ENCODE measurements around the gene STMND1.

The STMND1 gene

DNA sequence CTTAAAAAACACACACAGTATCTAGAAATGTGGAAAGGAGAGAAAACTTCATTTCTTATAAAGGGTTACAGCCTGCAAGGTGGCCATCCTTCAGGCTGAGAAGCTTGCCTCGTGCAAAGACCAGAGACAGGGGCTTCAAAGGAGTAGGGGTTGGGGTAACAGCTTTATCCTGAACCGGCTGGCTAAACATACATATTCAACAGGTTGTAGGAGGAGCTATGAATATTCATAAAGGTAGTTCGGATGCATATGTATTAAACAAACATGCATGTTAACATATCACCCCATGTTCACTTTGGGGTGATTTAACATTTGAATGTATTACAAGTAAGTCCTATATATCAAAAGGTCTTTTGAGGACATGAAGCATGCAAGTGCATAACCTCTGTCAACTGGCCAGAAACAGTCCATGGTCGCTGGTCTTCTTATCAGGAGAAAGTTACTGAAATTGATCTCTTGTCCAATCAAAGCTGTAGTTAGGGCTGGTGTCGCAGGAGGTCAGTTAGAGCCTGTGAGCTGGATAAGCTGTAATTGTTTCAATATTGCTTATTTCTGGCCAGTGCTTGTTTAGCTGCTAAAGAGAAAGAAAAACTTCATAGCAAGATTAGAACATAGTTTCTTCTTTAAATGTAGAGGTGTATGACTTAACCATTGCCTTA, 2.3 kb upstream of the STMND1 start:
- DNase-seq, result no peak

DNA sequence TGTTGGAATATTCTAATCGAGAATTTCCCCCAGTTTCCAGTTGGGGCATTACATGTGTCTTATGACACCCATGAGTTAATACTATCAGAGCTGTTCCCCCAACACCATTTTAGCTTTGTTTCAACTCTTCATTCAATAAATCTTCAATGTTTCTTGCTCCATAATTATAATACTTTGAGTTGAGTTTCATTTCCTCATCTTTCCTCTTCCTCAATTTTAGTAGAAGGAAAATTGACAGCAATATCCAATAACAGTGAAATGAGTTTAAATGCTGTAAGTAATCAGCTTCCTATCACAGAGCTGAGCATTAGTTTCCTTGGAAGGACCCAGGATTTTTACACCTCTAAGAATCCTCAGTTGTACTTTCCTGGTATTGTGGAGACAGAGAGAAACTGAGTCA, 1.0 kb upstream of the STMND1 start:
- no peak for DNase-seq

DNA sequence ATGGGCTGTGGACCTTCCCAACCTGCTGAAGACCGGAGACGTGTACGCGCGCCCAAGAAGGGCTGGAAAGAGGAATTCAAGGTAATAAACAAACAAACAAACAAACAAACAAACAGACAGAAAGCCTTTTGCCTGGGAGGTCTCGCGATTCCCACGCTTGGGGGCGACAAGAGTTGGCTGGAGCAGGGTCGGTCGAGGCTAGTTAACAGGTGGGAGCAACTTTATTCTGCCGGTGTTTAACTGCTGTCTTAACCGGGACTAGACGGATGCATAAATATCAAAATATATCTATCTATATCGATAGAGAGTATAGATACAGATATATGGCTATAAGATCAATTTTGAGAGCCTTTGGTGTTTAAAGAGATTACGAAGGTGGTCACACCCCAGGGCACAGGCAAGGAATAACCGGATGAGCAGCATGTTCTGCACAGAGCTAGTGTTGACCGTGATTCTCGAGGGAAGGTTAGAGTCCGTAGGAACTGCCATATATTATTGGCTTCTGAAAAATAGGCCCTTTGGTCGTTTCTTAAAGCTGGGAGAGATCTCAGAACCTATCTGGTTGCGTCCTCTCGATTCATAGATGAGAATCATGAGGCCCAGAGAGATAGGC, 514 bp downstream of the STMND1 start:
- no peak for DNase-seq

GRCh38 chr6:17103715-17104114, 1.9 kb downstream of the STMND1 start:
- DNase-seq, result no peak

GRCh38 chr6:17107863-17108262, 6.0 kb downstream of the STMND1 start:
- DNase-seq, result no peak

- no peak for DNase-seq
These were observed 13.6 kb downstream of the STMND1 start for GRCh38 chr6:17115251-17116116.

DNA sequence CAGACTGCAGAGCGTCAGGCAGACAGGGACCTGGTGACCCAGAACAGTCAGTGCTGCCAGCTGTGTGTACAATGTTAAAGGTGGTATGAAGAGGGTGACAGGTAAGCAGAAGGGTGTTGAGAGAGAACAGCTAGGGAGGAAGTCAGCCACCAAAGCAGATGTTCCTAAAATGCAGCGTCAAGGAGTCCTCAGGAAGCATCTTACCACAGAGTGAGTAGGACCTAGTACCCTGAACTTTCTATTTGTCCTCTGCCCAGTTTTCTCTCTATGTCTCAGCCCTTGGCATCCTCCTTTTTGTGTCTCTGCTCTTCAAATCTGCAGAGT, 14.2 kb downstream of the STMND1 start:
- DNase-seq, result no peak

DNA sequence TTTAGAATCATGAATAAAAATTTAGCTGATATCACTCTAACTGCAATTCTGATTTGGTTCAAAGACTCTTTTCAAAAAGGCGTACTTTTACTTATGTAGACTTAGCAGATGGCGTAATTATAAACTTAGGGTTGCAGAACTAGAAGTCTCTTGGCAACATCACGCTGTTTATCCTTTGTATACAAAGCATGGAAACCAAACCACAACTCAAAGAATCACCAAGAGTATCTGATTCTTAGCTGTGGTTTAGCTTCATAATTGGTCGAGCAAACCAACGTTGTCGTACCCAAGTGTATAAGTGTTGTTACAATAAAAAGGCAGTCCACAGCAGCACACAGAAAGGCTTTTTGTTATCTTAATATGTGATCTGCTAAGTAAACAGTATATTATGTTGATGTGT, 18.2 kb downstream of the STMND1 start:
- DNase-seq, result no peak

DNA sequence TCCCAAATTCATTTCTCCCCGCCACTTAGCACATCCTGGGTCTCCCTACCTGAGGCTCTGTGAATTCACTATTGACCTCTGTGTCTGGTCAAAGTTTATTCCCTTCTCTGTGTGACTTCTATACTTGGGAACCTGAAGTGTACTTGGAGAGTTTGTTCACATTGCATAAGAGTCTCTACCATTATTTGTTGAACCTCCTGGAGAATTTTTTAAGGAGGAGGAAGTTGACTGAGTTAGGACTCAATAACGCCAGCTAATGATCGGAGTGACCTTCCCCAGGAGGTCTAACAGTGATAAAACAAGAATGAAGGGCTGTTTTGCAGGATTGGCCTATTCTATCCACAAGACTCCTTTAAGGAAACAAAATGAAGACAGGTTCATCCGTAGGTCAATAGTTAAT, 23.6 kb downstream of the STMND1 start:
- no peak for DNase-seq

- DNase-seq, result no peak
These were observed 28.9 kb downstream of the STMND1 start for GRCh38 chr6:17130786-17131185.

DNA sequence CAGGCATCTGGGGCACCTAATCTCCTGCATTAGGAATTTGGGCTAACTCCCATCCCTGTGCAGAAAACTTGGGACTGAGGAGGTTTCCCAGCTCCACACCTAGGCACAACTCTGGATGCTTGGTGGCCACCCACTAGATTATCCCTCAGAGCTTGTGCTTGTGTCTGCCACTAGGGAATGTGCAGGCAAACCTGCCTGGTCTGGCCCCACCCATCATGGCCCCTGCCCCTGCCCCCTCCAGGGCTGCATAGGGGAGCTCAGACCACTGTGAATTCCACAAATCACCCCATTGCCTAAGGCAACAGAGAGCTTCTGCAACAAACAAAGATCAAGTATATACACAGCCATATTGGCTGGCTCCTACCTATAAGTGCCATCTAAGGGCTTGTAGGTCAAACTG, 31.1 kb downstream of the STMND1 start:
- DNase-seq, result no peak

GRCh38 chr6:17138033-17138432, 36.2 kb downstream of the STMND1 start:
- DNase-seq, result no peak

DNA sequence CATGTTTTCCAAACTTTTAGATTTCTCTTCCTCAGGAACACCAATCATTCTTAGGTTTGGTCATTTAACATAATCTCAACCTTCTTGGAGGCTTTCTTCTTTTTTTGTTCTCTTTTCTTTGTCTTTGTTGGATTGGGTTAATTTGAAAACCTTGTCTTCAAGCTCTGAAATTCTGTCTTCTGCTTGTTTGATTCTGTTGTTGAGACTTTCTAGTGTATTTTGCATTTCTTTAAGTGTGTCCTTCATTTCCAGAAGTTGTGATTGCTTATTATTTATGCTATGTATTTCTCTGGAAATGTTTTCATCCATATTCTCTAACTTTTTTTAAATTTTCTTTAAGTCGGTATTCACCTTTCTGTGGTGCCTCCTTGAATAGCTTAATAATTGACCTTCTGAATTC, 42.2 kb downstream of the STMND1 start:
- DNase-seq, result no peak

GRCh38 chr6:17149571-17149970, 47.7 kb downstream of the STMND1 start:
- DNase-seq, result no peak

- no peak for DNase-seq
These were observed 48.2 kb downstream of the STMND1 start for GRCh38 chr6:17150096-17150495.

DNA sequence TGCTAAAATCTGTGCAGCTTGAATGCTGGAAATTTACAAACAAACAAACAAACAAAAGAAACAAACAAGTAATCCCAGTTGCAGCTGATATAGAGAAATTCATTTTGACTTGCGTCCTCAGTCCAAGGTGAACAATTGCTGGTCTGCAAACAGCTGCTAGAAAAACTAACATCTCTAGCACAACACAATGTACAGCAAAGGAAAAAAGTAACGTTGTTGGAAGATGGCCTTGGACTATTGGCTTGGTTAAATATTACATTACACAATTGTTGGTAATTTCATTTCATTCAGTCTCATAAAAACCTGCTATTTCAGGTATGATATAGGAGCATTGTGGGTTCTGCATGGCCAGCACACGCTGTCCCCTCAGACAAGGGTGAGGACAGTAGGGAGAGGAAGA, 50.0 kb downstream of the STMND1 start:
- DNase-seq, result no peak

GRCh38 chr6:17152703-17153102, 50.9 kb downstream of the STMND1 start:
- no peak for DNase-seq

DNA sequence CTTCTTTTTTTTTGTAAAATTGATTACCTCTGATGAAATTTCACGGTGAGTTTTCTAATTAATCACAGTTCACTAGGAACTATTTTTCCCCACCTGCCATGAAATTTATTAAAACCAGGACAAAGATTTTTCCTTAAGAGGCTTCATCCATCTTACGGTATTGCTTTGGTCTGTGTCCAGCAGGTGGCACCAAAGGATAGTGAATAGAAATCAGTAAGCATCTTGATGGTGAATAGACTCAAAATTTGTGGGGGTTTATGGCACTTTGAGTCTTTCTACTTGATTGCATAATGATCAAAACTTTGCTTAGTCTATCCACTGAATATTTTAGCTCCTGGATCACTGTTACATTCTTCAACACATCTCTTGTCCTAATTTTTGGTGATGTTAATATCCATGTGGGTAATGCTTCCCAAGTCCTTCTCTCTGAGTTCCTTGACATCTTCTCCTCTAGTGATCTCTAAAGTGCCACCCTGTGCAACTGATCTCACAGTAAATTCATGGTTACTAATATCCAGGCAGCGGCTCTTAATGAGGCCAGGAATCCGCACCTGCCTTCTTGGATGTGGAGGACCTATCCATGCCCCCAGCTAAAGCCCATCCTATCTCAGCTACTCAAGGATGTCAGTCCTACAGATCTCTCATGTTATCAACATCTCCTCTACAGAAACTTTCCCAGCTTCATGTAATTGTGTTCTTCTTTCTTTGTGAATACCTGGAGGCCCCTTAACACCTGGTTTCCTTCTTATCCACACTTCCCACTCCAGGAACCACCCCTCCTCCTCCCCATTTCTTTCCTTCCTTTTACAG, 54.5 kb downstream of the STMND1 start:
- no peak for DNase-seq

DNA sequence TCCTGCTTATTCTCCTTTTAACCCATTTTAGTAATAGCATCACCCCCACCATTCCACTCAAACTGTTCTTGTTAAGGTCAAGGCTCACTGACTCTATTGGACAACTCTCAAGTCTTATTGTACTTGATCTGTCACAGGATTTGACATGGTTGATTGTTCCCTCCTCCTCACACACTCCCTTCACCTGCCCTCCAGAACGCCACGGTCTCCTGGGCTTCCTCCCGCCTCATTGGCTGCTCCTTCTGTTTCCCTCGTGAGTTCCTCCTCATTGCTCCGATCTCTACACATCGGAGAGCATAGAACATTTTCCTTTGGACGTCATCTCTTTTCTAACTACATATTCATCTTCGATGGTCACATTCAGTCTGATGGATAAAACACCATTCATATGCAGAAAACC, 55.1 kb downstream of the STMND1 start:
- no peak for DNase-seq

DNA sequence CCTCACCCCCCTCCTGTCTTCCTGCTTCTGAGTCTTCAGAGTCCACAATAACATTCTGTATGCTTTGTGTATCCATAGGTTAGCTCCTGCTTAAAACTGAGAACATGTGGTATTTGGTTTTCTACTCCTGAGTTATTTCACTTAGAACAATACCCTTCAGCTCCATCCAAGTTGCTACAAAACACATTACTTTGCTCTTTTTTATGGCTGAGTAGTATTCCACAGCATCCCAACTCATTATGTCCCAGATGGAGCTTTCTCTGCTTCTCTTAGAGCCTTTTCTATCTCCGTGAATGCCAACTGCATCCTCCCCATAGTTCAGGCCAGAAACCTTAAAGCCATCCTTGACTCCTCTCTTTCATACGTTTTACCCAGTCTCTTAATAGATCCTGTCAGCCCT, 55.8 kb downstream of the STMND1 start:
- DNase-seq, result no peak

DNA sequence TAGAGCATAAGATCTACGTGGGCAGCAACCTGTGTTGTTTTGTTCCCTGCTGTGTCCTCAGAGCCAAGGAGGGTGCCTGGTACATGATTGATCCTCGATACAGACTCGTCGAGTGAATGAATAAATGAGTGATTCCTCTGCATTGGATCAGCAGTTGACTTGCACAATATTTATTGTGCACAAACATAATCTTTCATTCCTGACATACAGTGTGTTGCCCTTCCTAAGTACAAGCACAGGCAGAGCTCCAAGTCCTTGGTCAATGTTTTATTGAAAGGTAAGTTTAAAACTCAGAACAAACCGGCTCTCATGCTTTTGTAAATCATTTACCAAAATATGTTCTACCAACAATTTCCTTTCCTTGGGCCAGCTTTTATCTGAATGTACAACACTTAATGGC, 57.4 kb downstream of the STMND1 start:
- DNase-seq, result no peak

- DNase-seq, result no peak
These were observed 59.2 kb downstream of the STMND1 start for GRCh38 chr6:17161076-17161475.

- no peak for DNase-seq
These were observed 63.5 kb downstream of the STMND1 start for GRCh38 chr6:17165383-17165782.

All from cortex of kidney (tissue), 1 donor.